Fibroblast of gingiva (primary cell): ENCODE data around the gene ZBTB21.

Experiments used
- DNase-seq: peaks from one replicate; pipeline ENCODE4 v3.0.0-alpha.2; 2011; ENCODE audit warnings: low read depth

The ZBTB21 gene

DNA sequence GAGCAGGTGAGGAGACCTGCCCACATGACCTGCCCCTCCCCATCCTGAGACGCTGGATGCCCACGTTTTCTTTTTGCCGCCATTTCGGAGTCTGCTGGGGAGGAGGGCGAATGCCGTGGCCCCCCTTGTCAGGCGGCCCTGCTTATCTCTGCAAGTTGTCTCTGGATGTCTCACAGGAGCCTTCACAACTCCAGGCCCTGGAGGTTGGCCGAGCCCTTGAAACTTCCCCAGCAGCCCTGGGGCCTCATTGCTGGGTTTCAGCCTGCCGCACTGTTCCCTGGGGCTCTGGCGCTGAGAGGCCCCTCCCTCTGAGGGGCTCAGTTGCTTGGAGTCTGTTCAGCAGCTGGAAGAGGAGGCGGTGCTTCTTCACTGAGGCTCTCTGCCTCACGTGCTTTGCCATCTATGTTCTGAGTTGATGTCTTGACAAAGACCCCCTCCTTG lies 29.8 kb upstream of the ZBTB21 start:
- no peak for DNase-seq

DNA sequence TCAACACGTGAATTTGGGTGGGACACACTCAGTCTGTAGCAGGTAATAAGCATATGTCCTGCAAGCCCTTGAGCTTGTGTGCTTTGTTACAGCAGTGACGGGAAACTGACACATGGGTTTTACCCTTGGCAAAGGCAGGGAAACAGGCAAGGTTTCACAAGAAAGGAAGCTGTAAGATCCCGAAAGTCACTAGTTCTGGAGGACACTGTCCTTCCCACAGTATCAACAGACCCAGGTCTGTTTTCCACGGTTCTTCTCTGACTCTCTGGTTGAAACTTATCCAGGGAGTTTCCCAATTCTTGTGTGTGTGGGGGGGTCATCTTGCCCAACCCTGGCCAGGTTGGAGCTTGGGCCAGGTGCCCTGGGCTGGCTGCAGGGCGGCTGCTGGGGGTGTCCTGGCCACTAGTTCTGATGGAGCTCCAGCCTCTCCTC lies 29.3 kb upstream of the ZBTB21 start:
- peak; percentile 70 for DNase-seq

DNA sequence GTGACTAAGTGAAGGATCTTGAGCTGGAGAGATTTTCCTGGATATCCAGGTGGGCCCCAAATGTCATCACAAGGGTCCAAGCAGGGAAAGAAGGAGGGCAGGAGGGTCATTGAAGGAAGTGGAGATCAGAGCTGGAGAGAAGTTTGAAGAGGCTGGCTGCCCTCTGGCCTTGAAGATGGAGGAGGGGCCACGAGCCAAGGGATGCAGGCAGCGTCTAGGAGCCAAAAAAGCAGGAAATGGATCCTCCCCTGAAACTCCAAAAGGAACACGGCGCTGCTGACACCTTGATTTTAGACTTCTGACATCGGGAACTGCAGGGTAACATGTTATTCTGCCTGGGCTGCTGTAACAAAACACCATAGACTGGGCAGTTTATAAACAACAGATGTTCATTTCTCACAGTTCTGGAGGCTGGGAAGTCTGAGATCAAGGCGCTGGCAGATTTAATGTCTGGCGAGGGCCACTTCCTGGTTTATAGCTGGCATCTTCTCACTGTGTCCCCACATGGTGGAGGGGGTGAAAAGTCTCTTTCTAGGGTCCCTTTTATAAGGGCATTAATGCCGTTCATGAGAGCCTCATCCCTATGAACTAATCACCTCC lies 28.8 kb upstream of the ZBTB21 start:
- peak; percentile 65 for DNase-seq

DNA sequence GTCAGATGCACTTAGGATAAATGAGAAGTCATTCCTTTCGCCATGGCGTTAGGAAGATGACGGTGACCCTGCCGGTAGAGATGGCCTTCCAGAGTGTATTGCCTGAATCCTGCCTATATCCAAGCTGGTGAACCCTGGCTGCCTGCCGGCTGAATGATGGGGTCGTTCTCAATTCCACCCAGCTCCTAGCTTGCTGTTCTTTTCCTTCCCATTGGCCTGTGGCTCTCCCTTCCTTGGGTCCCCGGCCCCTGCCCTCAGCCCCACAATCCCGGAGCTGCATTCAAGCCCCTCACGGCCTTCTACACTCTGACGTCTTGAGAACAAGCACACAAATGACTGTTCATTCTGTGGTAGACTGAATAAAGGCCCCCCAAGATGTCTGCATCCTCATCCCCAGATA lies 28.2 kb upstream of the ZBTB21 start:
- no peak for DNase-seq

DNA sequence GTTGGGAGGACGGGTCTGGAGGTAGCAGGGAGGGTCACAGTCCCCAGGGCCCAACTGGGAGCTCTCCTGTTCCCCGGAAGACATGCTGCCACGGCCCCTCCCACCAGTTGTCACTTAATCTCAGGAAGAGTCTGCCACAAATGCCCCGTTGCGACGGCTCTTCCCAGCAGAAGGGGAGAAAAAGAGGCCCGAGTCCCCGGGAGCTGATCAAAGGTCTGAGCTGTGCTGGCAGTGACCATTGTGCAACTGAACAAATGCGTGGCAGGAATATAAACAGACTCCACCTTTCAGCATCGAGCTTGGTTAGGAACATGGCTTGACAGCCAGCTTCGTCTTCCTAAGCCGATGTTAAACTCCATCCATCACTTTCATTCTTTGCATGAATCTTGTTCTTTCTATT lies 27.8 kb upstream of the ZBTB21 start:
- DNase-seq: no peak

DNA sequence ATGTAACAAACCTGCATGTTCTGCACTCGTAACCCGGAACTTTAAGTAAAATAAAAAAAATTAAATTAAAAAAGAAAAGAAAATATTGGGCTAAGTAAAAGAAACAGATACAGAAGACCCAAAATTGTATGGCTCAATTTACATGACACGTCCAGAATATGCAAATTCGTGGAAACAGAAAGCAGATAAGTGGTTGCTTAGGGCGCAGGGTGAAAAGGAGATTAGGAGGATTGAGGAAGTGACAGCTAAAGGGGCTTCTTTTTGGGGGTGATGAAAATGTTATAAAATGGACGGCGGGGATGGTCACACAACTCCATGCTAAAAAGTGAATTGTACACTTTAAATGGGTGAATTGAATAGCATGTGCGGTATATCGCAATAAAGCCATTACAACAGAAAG lies 27.4 kb upstream of the ZBTB21 start:
- DNase-seq: no peak

DNA sequence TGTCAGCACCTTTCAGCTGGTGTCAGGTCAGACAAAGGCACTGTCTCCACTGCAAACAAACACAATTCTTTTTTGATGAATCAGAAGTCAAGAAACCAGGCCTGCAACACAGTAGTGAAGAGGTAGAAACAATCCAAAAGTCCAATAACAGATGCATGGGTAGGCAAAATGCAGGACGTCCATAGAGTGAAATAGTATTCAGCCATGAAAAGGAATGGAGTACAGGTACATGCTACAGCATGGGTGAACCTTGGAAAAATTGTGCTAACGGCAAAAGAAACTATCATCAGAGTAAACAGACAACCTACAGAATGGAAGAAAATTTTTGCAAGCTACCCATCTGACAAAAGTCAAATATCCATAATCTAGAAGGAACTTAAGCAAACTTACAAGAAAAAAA lies 26.2 kb upstream of the ZBTB21 start:
- DNase-seq: no peak

DNA sequence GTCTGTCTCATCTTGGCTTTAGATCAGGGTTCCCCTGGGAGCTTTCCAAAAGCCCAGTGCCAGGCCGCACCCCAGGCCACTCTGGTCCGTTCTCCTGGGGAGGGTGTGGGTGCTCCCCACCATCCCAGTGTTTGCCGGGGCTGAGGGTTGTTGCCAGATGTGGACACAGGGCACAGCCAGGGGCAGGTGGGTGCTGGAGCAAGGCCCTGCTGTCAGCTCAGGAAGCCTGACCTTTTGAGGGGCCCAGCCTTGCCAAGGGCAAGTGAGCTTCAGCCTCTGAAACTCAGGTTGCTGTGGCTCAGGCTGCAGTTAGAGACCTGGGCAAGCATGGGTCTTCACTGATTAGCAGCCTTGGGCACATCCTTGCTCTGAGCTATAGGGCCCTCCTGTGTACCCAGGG lies 22.8 kb upstream of the ZBTB21 start:
- no peak for DNase-seq

DNA sequence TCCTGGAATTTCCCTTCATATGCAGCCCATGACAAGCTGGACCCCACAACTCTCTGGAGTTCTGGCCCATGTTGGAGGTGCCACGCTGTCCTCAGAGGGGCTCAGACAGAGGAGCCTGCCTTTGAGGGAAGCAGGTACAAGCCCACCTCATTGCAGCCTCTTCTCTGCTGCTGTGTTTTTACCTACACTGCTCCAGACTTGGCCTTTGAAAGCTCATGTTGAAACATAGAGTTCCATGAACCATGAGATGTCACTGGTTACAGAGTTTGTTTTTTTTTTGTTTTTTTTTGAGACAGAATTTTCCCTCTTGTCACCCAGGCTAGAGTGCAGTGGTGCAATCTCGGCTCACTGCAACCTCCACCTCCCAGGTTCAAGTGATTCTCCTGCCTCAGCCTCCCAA lies 22.1 kb upstream of the ZBTB21 start:
- no peak for DNase-seq

DNA sequence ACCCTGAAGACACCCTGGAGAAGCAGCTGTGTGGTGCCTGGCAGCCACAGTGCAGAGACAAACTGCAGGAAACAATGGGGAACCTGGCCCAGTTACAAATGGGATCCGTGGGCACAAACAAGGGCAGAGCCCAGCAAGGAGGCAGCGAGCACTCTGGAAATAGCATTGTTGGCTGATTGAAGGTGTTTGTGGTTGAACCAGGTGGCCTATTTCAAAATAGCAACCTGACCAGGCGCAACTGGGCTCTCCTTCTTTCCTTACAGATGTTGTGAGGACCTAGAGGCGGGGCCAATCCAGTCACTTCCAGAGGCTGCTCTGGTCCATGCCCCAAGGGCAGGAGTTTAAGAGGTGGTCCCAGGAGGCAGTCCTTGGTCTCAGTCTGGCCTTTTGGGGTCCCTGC lies 21.7 kb upstream of the ZBTB21 start:
- DNase-seq: no peak

DNA sequence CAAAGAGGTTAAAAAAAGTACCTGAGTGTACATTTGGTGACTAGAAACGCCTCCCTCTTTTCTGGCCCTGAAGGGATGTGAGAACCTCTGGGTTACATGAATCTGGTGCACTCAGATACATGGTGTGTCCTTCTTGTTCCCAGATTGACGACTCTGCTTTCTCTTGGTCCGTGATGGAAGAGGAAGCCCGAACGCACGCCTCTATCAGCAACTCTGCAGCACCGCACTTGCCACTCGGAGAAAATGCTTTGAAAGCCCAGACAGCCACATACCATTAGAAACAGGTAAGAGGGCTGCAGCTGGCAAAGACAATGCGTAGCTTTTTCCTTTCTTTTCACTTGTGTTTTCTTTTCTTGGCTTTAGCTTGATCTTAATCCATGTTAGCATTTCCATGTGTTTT lies 21.1 kb upstream of the ZBTB21 start:
- DNase-seq: no peak

DNA sequence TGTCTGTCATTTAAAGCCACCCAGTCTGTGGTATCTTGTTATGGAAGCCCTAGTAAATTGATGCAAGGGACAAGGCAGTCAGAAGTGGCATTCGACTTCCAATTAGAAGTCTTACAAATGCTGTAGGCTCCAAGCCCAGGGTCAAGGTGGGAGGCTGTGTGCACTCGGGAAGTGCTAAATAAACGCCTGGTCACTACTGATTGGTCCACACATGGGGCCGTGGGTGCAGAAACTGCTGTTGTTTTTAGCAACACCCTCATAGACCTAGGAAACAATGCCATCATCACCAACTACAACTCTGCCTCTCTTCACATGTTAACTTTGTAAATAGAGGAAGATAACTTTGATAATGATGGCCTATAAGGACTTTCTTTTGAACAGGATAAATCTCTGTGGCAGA lies 20.2 kb upstream of the ZBTB21 start:
- DNase-seq: no peak

DNA sequence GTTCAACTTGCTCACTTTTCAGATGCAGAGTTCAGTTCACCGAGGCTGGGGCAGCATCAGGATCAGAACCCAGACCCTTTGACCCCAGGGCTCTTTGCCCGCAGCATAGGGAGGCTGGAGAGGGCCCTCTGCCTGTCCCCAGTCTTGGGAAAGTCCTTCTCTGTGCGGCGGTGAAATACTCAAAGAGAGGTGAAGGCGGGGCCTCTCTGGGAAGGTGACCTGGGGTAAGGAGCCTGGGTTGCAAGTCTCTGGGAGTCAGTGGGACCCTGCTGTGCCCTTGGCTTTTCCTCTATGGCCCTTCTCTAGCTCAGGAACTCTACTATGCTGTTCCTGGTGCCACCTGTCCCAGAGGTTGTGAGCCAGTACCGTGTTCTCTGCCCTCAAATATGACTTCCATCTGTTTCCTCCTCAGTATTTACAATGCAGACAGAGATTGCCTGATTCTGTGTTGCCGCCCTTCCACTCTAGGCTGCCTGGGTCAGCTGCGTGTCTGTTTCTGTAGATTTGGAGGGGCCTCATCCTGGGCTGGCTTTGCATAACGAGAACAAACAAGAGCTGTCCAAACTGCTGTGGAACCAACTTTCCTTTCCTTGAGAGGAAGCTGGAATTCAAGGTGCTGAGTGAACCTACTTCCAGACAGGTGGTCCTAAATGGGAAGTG lies 18.7 kb upstream of the ZBTB21 start:
- DNase-seq: no peak

DNA sequence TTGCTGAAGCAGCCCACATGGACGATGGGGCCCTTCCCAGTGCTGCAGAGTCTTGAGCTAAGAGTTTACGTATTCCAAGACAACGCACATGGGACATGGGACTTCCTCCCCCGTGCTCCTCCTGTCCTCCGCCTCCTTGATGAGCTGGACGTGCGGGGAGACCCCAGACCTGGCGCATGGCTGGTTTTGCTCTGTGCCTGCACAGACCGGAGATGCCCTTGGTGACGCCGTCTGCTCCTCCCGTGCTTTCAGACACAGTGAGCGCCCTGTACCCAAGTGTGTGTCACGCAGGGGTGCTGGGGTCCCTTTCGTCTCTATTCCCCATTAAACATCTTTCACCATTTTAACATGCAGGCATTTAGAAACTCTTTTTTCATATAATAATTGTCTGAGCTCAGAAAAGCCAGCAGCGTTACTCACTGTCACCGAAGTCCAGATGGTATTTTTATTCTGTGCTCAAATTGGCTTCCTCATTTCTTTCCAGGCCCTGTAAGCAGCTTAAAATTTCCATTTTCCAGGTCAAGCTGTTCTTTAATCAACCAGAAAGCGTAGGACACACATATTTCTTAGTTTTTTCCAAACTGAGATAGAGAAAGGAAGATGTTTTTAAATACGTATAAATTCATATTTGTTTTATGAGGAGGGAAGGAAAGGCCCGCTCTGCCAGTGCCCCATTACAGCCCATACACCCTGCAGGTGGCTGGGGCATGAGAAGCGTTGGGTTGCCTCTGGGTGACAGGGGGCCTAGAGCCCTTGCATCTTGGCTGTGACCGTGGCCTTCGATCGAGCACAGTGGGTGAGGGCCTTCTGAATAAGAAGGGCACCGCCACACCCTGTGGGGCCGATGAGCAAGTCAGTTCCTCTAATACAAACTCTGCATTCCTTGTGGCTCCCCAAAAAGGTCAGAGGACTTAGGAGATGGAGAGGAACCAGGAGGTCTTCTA lies 17.9 kb upstream of the ZBTB21 start:
- no peak for DNase-seq

DNA sequence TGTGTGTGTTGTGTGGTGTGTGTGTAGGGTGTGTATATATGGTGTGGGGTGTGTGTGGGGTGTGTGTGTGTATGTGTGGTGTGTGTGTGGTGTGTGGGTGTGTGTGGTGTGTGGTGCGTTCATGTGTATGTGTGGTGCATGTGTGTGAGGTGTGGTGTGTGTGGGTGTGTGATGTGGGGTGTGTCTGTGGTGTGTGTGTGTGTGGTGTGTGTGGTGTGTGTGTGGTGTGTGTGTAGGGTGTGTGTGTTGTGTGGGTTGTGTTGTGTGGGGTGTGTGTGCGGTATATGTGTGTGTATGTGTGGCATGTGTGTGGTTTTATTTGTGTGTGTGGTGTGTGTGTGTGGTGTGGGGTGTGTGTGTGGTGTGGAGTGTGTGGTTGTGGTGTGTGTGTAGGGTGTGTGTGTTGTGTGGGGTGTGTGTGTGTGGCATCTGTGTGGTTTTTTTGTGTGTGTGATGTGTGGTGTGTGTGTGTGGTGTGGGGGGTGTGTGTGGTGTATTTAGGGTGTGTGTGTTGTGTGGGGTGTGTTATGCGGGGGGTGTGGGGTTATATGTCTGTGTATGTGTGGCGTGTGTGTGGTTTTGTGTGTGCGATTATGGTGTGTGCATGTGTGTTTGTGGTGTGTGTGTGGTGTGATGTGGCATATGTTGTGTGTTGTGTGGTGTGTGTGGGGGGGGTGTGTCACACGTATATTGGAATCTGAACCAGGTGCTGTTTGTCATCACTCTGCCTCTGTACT lies 17.1 kb upstream of the ZBTB21 start:
- no peak for DNase-seq

DNA sequence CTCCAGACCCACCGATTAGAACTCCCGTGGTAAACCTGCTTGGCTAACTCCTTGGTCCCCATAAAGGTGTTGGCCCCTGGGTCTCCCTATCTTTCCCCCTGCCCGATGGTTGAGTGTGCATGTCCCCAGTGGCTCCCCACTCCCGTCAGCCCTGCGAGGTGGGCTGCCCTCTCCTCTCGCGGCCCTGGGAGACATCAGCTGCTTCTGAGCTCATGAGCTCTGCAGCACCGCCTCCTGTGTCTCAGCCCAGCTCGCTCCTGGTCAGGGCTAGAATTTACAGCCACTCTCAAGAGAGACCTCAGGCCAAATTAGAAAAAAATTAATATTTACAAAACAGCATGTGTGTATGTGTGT lies 15.9 kb upstream of the ZBTB21 start:
- DNase-seq: no peak

DNA sequence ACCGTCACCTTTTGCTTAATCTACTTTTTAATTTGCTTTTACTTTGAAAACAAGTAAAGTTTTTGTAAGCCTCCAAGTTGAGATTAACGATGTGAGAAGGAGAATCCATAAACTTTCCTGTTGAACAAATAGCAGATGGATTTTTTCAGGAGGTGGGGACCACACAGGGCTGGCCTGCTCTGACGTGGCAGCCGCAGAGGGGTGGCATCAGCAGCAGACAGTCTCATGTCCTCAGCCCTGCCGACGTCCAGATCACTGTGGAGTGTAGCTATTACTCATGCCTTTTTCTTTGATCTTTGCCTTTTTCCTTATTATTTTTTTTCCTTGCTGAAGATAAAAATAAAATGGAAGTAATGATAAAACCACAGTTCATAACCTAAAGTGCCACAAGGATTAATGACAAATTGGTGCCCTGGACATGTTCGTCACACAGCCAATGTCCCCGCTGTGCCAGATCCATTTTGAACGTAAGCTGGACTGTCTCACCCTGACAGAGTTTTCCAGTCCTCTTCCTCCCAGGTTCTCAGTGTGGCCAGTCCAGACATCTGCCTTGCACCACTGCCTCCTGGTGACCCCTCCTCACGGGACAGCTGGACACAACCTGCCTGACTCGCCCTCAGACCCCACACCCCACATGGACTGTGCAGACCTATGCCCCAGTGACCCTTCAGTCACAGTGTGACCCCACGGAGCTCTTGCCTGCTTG lies 15.4 kb upstream of the ZBTB21 start:
- DNase-seq: no peak

DNA sequence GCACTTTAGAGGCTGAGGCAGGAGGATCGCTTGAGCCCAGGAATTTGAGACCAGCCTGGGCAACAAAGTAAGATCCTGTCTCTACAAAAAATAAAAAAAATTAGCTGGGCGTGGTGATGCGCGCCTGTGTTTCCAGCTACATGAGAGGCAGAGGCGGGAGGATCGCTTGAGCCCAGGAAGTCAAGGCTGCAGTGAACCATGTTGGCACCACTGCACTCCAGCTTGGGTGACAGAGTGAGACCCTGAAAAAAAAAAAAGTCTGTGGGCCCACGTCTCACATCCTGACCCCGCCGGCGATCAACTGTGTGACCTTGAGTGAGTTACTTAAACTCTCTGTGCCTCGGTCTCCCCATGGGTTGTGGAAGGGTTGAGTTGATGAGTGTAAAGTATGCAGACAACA lies 12.7 kb upstream of the ZBTB21 start:
- no peak for DNase-seq

DNA sequence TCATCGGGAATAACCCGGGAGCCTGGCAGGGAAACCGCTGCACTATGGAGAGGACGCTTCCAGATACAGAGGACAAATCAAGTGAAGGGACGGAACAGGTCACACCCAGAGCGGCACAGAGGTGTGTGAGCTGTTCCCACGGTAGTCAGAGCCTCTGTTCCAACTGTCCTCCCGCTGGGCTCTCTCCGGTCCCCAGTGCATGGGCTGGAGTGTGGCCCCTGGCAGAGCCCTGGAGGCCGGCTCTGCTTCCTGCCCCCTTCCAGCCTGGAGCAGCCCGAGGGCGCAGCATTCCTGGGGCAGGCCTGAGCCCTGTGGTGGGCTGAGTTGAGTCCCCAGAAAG lies 11.9 kb upstream of the ZBTB21 start:
- DNase-seq: no peak

DNA sequence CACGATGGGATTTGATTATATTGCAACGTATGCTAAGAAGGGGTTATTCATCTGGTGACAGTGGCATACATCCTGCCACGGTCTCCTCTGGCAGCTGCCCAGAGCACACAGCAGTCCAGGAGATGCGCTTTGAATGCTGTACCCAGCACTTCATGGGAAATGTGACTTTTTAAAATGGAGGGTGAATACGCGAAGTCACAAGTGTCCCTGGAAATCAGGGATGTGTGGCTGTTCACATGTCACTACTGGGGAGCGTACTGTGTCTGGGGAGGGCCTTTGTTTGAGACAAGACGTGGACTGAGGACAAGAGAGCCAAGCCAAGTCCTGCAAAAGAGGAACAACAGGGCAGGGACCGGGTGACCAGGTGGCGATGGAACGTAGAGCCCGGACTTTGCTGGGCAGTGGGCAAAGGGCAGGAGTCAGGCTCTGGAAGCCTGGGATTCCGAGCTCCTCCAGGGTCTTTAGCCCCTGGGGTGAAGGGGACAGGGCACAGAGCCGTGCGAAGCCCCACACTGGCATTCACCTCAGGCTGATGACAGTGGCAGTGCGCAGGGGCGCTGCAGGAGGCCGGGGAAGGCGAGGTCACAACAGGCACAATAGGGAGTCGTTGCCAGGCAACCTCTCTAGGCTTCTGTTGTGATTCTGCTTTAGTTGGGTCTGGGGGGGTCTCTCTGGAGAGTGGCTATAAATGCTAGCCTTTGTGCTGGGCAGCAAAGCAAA lies 11.4 kb upstream of the ZBTB21 start:
- DNase-seq: no peak

DNA sequence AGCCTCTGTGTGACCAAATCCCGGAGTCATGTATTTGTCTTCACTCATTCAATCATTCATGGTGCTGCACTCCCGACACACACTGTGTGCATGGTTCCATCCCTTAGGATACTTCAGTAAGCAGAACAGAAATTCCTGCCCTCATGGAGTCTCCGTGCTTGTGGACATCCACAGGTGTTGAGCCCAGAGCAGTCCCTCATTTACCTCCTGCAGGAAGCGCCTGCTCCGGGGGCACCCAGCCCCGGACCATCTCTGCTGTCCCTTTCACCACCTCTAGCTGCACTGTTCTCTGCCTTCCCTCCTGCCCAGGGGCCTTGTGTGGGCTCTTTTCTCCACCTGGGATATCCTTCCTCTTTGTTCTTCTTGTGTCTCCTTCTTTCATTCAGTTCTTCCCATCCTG lies 9.5 kb upstream of the ZBTB21 start:
- DNase-seq: no peak
